ENCODE measurements around the gene LRRC59. TPM values are rescaled to one million over a fixed set of nuclear protein-coding genes. Genes with fewer than 3 reads are reported as not detected.

LRRC59 gene
- total RNA-seq (2014; rRNA removed; shearing (Covaris generic)), result 89.4 and 89.5 TPM in 2 replicates

DNA sequence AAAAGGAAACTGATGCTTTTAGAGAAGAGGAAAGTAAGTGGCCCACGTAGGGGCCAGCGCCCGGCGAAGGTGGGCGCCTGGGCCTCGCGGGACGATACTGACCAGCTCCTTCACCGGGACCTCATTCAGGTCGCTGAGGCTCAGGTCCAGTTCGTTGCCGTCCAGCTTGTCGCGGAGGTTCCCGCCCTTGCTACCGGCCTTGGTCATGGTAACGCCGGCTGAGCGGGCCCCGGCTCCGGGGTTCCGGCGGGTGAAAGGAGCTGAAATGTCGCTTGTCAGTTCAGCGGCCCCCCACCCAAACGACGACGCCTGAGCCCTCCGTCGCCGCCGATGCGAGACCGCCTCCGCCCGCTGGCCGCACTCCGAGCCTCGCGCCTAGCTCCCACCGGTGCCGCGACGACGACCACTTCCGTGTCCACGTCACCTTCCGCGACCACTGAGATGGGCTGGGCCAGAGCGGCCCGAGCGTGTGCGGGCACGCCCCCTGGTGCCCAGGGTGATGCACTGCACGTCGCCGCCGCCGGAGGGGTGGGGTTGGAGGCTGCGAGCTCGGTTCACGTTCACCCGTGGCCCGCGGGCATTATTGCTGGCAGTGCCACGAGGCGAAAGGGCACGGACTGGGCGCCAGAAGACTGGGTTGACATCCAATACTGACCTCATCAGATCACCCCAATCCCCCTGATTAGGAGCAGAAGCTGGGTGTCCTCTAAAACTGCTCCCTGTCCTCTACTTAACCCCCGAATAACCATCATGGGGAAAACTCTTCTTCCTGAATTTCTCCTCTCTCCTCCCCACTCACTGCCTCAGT is at the start of gene LRRC59:
LRRC59 (minus strand) TSS at position 413 of the 808 bp plus-strand sequence; CDS start at position 207, 206 bp downstream.
- Histone ChIP-seq H3K36me3 (peaks cover 30% of the 10 kb centered on the region), H3K27ac (peak within 1 kb of the TSS; percentile 78), H3K4me3 (peak within 1 kb of the TSS; percentile 92), H3K4me1 (0 out of 2 replicates have a peak, but pooled peaks cover 3% of the 10 kb centered on the region), H3K9me3 (replicated peaks) (no peaks in the 10 kb centered on the region), H3K27me3 (no peaks in the 10 kb centered on the region)
- peak; percentile 83 to 86 for DNase-seq

DNA sequence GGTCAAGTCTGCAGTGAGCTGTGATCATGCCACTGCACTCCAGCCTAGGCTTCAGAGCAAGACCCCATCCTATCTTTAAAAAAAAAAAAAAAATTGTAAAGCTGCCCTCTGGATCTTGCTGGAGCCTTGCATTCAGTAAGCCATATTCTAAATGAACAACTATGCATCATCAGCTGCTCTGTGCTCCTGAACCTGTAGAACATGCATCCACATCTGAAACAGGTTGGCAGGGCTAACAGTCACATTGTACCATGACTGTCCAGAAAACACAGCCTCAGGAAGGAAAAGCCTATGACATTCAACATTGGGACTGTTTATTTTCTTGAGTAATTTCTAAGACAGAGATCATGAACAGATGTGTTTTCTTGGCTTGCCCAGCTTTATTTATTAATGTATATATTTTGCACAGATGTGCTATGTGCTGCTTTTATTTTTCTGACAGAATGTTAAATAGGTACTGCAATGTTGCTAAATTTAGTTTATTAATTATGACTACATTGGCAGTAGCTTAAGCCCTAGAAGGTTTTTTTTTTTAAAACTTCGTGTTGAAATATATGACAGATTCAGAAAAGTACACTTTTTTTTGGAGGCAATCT is 48.5 kb upstream of the LRRC59 start:
- Histone ChIP-seq H3K36me3 (no peaks in the 10 kb centered on the region), H3K4me1 (no peaks in the 10 kb centered on the region), H3K27ac (no peak overlapping the region), H3K9me3 (replicated peaks) (no peaks in the 10 kb centered on the region), H3K4me3 (no peak overlapping the region), H3K27me3 (no peaks in the 10 kb centered on the region)
- no peak for DNase-seq

DNA sequence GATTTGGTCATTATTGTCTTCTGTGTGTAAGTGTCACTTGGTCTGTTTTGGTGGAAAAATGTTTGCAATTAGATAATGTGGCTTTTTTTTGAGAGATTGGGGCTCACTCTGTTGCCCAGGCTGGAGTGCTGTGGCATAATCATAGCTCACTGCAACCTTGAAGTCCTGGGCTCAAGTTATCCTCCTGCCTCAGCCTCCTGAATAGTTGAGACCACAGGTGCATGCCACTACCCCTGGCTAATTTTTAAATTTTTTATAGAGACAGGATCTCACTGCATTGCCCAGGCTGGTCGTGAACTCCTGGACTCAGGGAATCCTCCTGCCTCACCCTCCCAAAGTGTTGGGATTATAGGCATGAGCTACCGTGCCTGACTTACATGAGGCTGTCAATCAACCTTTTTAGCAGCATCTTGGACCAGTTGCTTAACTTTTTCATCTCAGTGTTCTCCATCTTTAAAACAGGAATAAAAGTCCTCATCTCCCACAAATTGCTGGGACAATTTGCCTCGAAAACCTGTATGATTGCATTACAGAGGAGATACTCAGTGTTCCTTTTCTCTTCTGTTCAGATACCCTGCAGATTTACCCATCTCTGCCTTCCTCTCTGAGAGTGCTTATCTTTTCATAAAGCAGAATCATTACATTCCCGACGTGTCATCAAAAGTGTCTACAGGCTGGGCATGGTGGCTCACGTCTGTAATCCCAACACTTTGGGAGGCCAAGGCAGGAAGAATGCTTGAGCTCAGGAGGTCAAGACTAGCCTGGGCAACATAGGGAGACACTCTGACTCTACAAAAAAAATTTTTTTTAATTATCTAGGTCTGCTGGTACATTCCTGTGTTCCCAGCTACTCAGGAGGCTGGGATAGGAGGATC is 47.8 kb upstream of the LRRC59 start:
- Histone ChIP-seq H3K9me3 (replicated peaks) (no peaks in the 10 kb centered on the region), H3K36me3 (no peaks in the 10 kb centered on the region)

DNA sequence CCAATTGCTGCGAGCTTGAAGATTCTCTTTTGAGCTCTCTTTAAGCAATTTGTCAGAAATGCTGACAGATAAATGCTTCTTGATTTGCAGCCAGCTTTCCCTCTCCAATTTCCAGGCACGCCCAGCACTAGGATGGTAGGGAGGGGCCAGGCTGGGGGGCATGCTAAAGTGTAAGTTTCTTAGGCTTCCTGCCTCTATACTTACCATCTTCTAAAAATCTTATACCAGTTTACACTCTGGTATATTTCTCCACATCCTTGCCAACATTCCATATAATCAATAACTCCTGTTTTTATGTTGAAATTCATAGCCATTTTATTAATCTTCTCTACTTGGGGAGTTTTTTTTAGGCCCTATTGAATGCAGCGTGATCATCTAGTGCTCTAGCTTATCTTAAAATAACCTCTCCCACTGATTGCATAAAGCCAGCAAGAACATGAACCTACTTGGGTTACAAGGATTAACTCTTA is 46.2 kb upstream of the LRRC59 start:
- no peaks in the 10 kb centered on the region for H3K4me1 ChIP-seq
- H3K4me3 ChIP-seq, result no peak overlapping the region
- DNase-seq, result no peak
- H3K27me3 ChIP-seq, result no peaks in the 10 kb centered on the region
- H3K9me3 ChIP-seq (replicated peaks), result no peaks in the 10 kb centered on the region
- H3K27ac ChIP-seq, result no peak overlapping the region
- no peaks in the 10 kb centered on the region for H3K36me3 ChIP-seq

More for the DNA sequence above, 47.8 kb upstream of the LRRC59 start:
- Histone ChIP-seq H3K4me3 (no peak overlapping the region), H3K4me1 (no peaks in the 10 kb centered on the region), H3K27ac (no peak overlapping the region), H3K27me3 (no peaks in the 10 kb centered on the region)
- DNase-seq, result no peak

DNA sequence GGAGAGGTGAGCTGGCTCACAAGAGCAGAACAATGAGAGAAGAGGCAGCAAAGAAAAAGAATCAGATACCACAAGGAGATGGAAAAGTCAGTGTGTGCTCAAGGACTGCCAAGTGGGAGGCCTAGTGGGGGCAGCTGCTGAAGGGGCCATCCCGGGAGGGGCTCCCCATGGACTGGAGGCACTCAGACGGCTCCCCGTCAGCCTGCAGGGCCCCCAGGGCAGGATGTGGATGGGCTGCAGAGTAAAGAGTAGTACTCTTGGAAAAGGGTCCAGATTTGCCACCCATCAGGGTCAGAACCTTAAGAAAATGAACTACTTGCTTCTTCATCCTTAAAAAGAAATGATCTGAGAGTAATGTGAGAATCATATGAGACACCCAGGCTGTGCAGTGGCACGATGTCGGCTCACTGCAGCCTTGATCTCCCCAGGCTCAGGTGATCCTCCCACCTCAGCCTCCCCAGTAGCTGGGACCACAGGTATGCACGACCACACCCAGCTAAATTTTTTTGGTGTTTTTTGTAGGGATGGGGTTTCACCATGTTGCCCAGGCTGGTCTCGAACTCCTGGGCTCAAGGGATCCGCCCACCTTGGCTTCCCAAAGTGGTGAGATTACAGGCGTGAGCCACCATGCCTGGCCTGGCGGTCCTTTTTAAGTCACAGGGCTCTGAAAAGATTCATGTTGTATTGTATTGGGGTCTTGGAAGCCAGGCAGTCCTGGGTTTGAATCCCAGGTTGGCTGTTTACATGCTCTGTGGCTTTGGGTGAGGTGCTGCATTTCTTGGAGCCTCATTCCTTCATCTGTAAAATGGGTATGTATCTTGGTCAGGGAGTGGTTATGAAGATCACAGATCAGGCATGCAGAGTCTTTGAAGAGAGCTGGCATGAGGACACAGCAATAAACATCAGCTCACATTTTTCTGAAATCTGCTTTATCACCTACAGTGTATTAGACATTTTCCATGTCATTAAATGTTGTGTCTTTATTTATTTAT is 43.8 kb upstream of the LRRC59 start:
- Histone ChIP-seq H3K36me3 (no peaks in the 10 kb centered on the region), H3K4me3 (no peak overlapping the region), H3K4me1 (no peaks in the 10 kb centered on the region), H3K27ac (no peak overlapping the region), H3K9me3 (replicated peaks) (no peaks in the 10 kb centered on the region), H3K27me3 (no peaks in the 10 kb centered on the region)
- DNase-seq, result no peak

DNA sequence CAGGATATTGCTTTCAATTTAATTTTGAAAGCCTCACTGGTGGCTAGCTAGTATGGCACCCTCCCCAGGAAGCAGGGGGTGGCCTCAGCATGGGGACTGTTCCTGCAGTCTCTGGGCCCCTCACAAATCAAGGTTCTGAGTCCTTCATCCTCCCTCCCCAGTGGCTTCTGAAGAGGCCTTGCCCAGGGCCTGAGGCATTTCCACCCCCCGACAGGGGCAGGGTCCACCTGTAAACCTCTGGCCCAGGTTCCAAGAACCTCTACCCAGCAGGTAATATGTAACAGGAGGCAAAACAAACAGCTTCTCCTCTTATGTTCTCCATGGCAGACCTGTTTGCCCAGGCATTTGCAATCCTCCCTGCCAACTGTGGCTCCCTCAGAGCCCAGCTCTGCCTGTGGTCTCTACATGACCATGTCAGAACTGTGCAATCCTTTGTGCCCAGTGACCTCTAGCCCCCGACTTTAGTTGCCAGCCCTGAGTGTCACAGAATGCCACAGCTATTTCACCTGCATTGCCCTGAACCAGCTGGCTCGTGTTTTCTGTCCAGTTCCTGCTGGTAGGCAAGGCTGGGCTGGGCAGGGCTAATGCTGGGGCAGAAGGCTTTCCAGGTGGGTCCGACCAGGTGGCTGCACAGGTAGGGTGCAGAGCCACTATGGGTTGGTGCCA is 43.0 kb upstream of the LRRC59 start:
- Histone ChIP-seq H3K27ac (no peak overlapping the region), H3K4me3 (no peak overlapping the region), H3K36me3 (no peaks in the 10 kb centered on the region), H3K4me1 (no peaks in the 10 kb centered on the region), H3K9me3 (replicated peaks) (no peaks in the 10 kb centered on the region), H3K27me3 (no peaks in the 10 kb centered on the region)
- no peak for DNase-seq

DNA sequence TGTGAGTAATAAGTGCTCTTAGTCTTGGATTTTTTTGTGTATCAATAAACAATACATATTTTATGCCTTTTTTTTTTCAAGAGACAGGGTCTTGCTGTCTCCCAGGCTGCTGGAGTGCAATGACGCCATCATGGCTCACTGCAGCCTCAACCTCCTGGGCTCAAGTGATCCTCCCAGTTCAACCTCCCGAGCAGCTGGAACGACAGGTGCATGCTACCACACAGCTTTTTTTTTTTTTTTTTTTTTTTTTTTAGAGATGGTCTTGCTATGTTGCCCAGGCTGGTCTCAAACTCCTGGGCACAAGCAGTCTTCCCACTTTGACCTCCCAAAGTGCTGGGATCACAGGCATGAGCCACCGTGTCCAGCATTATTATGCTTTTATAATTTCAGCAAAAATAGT is 41.7 kb upstream of the LRRC59 start:
- Histone ChIP-seq H3K4me3 (no peak overlapping the region), H3K36me3 (no peaks in the 10 kb centered on the region), H3K27me3 (no peaks in the 10 kb centered on the region), H3K9me3 (replicated peaks) (no peaks in the 10 kb centered on the region), H3K27ac (no peak overlapping the region), H3K4me1 (no peaks in the 10 kb centered on the region)
- peak in 1 of 2 experiments; percentile 13 for DNase-seq

DNA sequence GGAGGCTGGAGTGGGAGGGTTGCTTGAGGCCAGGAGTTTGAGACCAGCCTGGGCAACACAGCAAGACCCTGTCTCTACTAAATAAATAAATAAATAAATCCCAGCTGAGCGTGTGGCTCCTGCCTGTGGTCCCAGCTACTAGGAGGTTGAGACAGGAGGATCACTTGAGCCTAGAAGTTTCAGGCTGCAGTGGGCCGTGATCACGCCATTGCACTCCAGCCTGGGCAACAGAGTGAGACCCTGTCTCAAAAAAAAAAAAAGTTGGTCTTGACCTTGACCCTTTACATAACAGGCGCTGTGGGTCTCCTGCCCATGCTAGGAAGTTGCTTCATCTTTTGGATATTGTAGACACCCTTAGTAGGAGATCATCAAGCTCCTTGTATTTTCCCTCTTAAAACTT is 40.1 kb upstream of the LRRC59 start:
- H3K9me3 ChIP-seq (replicated peaks), result no peaks in the 10 kb centered on the region
- no peak overlapping the region for H3K4me3 ChIP-seq
- no peaks in the 10 kb centered on the region for H3K27me3 ChIP-seq
- no peak overlapping the region for H3K27ac ChIP-seq
- no peak for DNase-seq
- H3K36me3 ChIP-seq, result no peaks in the 10 kb centered on the region
- no peaks in the 10 kb centered on the region for H3K4me1 ChIP-seq

DNA sequence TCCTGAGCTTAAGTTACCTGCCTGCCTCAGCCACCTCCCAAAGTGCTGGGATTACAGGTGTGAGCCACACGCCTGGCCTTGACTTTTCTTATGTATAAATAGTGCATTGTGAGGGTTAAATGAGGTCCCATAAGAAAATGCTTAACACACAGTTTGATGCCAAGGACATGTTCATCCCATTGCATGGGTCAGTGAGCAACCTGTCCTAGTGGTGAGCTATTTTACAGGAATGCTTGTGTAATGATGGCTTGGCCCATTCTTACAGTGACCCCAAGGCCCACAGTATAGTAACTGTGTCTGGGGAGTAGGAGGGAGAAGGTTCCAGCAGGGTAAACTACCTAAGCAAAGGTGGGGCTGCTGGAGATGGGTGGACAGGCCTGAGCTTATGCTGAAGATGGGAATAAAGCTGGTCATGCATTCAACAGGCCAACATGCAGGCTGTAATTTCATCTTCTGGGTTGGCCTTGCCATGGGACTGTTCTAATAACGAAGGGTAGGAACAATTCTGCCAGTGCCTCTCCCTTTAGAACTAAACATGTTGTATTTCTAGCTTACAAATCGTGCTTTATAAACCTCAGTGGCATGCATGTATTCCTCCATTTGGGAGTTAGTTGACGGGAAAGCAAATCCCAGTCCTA is 34.9 kb upstream of the LRRC59 start:
- no peak for DNase-seq
- Histone ChIP-seq H3K27ac (no peak overlapping the region), H3K27me3 (no peaks in the 10 kb centered on the region), H3K9me3 (replicated peaks) (no peaks in the 10 kb centered on the region), H3K4me3 (no peak overlapping the region), H3K36me3 (no peaks in the 10 kb centered on the region), H3K4me1 (peaks cover 2% of the 10 kb centered on the region; the same call in 1 of the 2 replicates)

DNA sequence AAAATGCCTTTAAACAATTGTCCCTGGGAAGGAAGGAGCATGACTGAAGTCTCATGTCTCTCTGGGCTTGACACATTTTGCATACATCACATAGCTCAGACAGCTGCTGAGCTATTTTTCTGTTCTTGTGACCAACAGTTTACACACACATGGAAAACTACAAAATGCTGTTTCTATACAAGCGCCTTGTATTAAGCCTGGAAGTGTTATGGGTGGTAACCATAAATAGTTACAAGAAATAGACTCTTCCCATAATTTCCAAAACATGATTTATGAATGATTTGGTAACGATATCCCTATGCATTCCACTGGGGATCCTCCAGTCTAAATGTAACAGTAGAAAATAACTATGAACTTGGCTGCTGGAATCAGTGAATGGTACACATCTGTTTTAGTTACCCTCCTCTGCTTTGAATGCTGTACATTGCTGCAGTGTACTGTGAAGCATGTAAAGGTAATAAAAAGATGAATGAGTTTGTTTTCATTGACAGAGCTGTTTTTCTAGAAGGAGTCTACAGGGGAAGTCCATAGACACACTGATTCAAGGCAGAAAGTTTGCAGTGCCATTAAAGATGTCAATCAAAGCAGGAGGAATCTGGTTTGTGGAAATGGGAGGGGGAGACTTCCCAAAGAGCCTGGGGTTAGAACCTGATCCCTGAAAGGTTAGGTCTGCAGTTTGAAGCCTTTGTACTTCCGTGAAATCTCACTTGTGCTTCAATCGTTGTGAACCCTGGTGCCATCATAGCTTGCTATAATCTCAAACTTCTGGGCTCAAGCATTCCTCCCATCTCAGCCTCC is 33.7 kb upstream of the LRRC59 start:
- no peaks in the 10 kb centered on the region for H3K9me3 ChIP-seq (replicated peaks)
- H3K27ac ChIP-seq, result no peak overlapping the region

DNA sequence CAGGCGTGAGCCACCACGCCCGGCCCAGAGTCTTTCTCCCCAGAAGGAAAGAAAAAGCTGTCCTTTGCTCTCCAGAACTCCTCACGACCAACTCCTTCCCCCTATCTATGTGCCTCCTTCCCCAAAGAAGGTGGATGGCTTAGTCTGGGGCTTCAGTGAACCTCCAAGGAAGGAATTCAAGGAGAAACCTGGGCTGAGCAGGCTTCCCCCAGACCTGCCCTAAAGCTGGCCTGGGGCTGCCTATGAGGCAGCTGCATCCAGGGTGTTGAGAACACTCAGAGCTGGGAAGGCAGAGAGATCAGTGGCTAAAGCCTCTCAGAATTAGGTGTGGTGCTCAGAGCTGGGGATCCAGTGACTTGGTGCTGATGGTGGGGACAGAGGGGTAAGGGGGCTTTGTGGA is 32.5 kb upstream of the LRRC59 start:
- H3K9me3 ChIP-seq (replicated peaks), result no peaks in the 10 kb centered on the region
- H3K4me3 ChIP-seq, result no peak overlapping the region
- no peaks in the 10 kb centered on the region for H3K27me3 ChIP-seq
- H3K4me1 ChIP-seq, result peaks cover 6% of the 10 kb centered on the region; the same call in 1 of the 2 replicates
- H3K36me3 ChIP-seq, result no peaks in the 10 kb centered on the region
- no peak for DNase-seq
- H3K27ac ChIP-seq, result no peak overlapping the region

More for the DNA sequence above, 33.7 kb upstream of the LRRC59 start:
- Histone ChIP-seq H3K36me3 (no peaks in the 10 kb centered on the region), H3K4me1 (peaks cover 2% of the 10 kb centered on the region; the same call in 1 of the 2 replicates), H3K27me3 (no peaks in the 10 kb centered on the region), H3K4me3 (no peak overlapping the region)
- no peak for DNase-seq

DNA sequence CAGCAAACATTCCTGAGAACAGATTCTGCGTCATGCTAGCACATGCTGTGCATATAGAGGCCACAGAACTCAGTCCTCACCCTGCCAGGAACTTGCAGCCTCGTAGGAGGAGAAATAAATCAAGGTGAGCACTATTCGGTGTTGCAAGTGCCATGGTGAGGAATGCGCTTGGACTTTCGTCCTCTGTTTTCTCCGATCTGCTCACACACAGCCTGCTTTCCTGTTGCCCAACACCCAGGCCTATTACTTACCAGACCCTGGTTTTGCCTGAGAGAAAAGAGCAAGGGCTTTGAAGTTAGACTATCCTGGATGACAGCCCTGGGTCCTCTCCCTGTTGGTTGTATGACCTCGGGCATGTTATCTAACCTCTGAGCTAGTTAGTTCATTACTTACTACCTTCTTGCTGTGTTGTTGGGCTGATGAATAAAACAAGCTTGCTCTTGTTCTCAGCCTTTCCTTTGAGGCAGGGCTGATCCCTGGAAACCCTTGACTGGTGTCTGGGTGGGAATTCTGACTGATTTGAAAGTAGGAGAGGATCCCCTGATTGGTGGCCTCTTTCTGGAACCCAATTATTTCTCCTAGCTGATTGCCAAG is 31.6 kb upstream of the LRRC59 start:
- DNase-seq, result no peak
- Histone ChIP-seq H3K9me3 (replicated peaks) (no peaks in the 10 kb centered on the region), H3K36me3 (no peaks in the 10 kb centered on the region), H3K4me3 (no peak overlapping the region), H3K4me1 (peaks cover 6% of the 10 kb centered on the region; the same call in 1 of the 2 replicates), H3K27me3 (no peaks in the 10 kb centered on the region), H3K27ac (no peak overlapping the region)

All from SJCRH30 (cell line).